UCSD-AML1 (cell line): ENCODE measurements around the gene RUVBL2.

Source experiments
- DNase-seq: peaks from one replicate; lab custom pipeline; 2025; ENCODE audit not compliant: unreplicated experiment; lab: John Stamatoyannopoulos, UW

RUVBL2 gene

GRCh38 chr19:48993175-48994034 lies at the start of gene RUVBL2, which contains the start of gene GYS1:
RUVBL2 (plus strand) TSS chr19:48993887; CDS start chr19:48993912, 25 bp downstream.
GYS1 (minus strand) TSS chr19:48993309; CDS start chr19:48993112, 197 bp downstream.
- peak; percentile 99 for DNase-seq

GRCh38 chr19:48945415-48945814 lies 48.3 kb upstream of the RUVBL2 start:
- no peak for DNase-seq

- DNase-seq, result no peak
These were observed 47.9 kb upstream of the RUVBL2 start for GRCh38 chr19:48945817-48946216.

GRCh38 chr19:48946463-48947257 lies 47.0 kb upstream of the RUVBL2 start:
- DNase-seq, result no peak

GRCh38 chr19:48947258-48947542 lies 46.5 kb upstream of the RUVBL2 start:
- no peak for DNase-seq

GRCh38 chr19:48950159-48950558 lies 43.5 kb upstream of the RUVBL2 start:
- DNase-seq, result peak; percentile 44

- no peak for DNase-seq
These were observed 42.7 kb upstream of the RUVBL2 start for GRCh38 chr19:48950830-48951519.

GRCh38 chr19:48953141-48953540 lies 40.5 kb upstream of the RUVBL2 start:
- no peak for DNase-seq

- DNase-seq, result no peak
These were observed 39.6 kb upstream of the RUVBL2 start for GRCh38 chr19:48953990-48954594.

GRCh38 chr19:48954595-48955307 lies 38.9 kb upstream of the RUVBL2 start, which contains the start of gene BAX:
BAX (plus strand) TSS chr19:48954875; CDS start chr19:48954929, 54 bp downstream.
- peak; percentile 96 for DNase-seq

GRCh38 chr19:48955308-48955958 lies 38.3 kb upstream of the RUVBL2 start:
- DNase-seq, result no peak

GRCh38 chr19:48958006-48958405 lies 35.7 kb upstream of the RUVBL2 start:
- no peak for DNase-seq

- DNase-seq, result peak; percentile 15
These were observed 34.1 kb upstream of the RUVBL2 start for GRCh38 chr19:48959341-48960239.

GRCh38 chr19:48961051-48961649 lies 32.5 kb upstream of the RUVBL2 start:
- no peak for DNase-seq

GRCh38 chr19:48961673-48962028 lies 32.0 kb upstream of the RUVBL2 start:
- DNase-seq, result no peak

- DNase-seq, result peak; percentile 78
These were observed 31.4 kb upstream of the RUVBL2 start for GRCh38 chr19:48962029-48962848.

- no peak for DNase-seq
These were observed 30.9 kb upstream of the RUVBL2 start for GRCh38 chr19:48962849-48963165.
